SJSA1 (cell line): Measurements from ENCODE around the gene HIVEP3. TPM values are rescaled to one million over a fixed set of nuclear protein-coding genes. Genes with fewer than 3 reads are reported as not detected.

Source experiments
- DNase-seq, 2 experiments: peaks; one replicate each; pipeline ENCODE4 v3.0.0-alpha.2; 2015 to 2020; ENCODE audit warnings: low spot score in 2 of 2, low read depth in 1 of 2
- H3K27ac ChIP-seq: fragments of 250-450 bp; sonication (Bioruptor Pico); 2 replicates; pipeline ENCODE4 v1.5.1; 2020; ENCODE audit warnings: mild to moderate bottlenecking, moderate library complexity
- H3K27me3 ChIP-seq: fragments of 250-450 bp; sonication (Bioruptor Pico); replicated peaks from 2 replicates; pipeline ENCODE4 v1.5.1; 2020; ENCODE audit warnings: mild to moderate bottlenecking, moderate library complexity
- H3K36me3 ChIP-seq: fragments of 250-450 bp; sonication (Bioruptor Pico); 2 replicates; pipeline ENCODE4 v1.5.1; 2020; ENCODE audit warnings: mild to moderate bottlenecking
- H3K4me1 ChIP-seq: fragments of 250-450 bp; sonication (Bioruptor Pico); replicated peaks from 2 replicates; pipeline ENCODE4 v1.6.1; 2021; ENCODE audit warnings: mild to moderate bottlenecking
- H3K4me3 ChIP-seq: fragments of 250-450 bp; sonication (Bioruptor Pico); 2 replicates; pipeline ENCODE4 v1.5.1; 2020; ENCODE audit warnings: mild to moderate bottlenecking
- H3K9me3 ChIP-seq: fragments of 250-450 bp; sonication (Bioruptor Pico); replicated peaks from 2 replicates; pipeline ENCODE4 v1.5.1; 2020; ENCODE audit warnings: mild to moderate bottlenecking
- total RNA-seq: library from RNA; depleted of rRNA; stranded (reverse); fragments of >200 nt; shearing (Covaris generic); gene quantifications from 2 replicates; pipeline ENCODE4 v1.2.3, GENCODE V29; 2014

Gene HIVEP3
- total RNA-seq, 1 experiment from 2014 or later = 2.2 TPM

DNA sequence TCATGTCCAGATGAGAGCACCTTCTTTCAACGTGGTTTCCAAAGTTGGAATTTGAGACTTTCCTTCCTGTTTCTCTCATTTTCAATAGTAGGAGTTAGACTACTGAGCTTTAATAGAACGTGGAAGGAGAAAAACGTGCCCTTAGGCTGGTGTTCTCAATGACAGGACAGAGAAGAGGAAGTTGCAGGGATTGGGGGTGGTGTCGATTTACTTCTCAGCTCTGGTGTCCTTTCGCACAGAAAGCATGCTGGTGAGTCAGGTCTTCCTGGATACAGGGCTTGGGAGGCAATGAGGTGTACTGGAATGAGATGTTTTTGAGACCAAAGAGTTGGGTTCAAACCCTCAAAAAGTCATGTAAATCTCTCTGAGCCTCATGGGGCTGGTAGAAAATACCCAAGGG, 67.1 kb downstream of the HIVEP3 start:
- Histone ChIP-seq H3K27me3 (no peaks in the 10 kb centered on the region), H3K9me3 (no peaks in the 10 kb centered on the region), H3K4me3 (no peak overlapping the region), H3K27ac (no peak overlapping the region), H3K36me3 (no peaks in the 10 kb centered on the region), H3K4me1 (peaks cover 36% of the 10 kb centered on the region)
- DNase-seq = no peak

DNA sequence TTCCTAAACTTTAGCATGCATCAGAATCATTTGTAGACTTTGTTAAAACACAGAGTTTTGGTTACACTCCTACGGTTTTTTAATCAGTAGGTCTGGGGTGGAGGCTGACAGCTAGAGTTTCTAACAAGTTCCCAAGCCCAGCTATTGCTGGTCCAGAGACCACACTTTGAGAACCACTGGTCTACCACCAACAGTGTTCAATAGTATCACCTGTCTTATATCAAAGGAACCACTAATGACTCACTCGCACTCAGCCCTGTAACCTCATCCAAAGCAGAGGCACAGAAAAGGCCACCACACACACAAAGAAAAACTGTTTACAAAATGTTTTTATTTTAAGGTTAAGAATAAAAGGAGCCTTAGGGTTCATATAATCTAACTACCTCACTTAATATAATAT, 68.7 kb downstream of the HIVEP3 start:
- H3K27me3 ChIP-seq = no peaks in the 10 kb centered on the region
- H3K27ac ChIP-seq = no peak overlapping the region
- H3K4me3 ChIP-seq = no peak overlapping the region
- DNase-seq = peak in 1 of 2 experiments; percentile 22
- no peaks in the 10 kb centered on the region for H3K9me3 ChIP-seq
- H3K36me3 ChIP-seq = no peaks in the 10 kb centered on the region
- peaks cover 42% of the 10 kb centered on the region for H3K4me1 ChIP-seq

DNA sequence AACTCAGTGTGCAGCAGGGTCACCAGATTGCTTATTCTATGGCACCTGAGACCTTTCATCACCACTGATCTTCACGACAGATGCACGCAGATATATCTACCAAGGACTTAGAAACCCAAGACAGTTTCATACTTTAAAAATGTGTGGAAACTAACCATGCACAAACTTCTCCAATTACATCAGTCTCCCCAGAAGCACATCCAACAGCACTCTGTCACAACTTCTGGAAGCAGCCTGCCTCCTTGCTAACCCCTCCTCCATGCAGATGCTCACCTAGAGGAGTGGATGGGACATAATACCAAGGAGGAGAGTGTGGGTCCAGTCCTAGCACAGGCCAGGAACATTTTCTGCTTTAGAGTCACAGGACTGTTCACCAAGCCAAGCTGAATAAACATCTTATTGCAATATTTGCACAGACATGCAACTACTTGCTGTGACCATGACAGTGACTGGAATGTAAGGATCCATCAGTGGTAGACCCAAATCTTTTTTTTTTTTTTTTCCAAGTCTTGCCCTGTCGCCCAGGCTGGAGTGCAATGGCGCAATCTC, 69.4 kb downstream of the HIVEP3 start:
- DNase-seq = no peak
- no peaks in the 10 kb centered on the region for H3K27me3 ChIP-seq
- no peak overlapping the region for H3K4me3 ChIP-seq
- no peak overlapping the region for H3K27ac ChIP-seq
- no peaks in the 10 kb centered on the region for H3K36me3 ChIP-seq
- peaks cover 45% of the 10 kb centered on the region for H3K4me1 ChIP-seq
- no peaks in the 10 kb centered on the region for H3K9me3 ChIP-seq

DNA sequence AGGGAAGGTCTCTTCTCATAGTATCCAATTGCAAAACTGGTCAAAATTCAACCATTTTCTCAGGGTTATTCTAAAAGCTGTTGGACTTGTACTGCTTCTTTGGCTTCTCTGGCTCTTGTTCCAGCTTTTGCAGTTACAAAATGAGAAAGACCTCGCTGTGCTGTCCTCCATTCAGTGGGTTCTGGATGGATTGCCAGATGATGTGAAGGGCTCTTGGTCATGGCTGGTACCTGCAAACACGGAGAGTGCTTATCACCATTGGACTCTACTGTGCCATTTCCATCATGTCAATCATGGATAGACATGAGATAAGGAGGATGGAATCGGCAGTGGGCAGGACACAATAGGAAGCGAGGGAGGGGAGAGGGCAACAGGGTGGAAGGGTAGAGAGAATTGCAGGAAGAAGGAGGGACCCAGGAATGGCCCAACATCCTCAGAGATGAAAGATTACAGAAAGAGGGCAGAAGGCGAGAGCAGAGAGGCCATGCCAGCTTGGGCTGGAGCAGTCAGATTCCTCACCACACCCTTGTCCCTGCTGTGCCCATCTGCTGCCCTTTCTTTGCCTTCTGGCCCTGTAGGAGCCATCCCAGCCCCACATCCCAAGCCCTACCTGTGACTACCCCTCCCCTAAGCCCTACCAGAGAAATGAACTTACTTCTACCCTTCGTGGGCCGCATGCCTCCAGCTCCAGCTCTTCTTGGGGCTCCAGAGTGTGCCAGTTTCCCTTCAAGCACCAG, 70.3 kb downstream of the HIVEP3 start:
- Histone ChIP-seq H3K9me3 (no peaks in the 10 kb centered on the region), H3K4me1 (peaks cover 54% of the 10 kb centered on the region), H3K4me3 (no peak overlapping the region), H3K27ac (no peak overlapping the region), H3K36me3 (no peaks in the 10 kb centered on the region), H3K27me3 (no peaks in the 10 kb centered on the region)
- DNase-seq = no peak

DNA sequence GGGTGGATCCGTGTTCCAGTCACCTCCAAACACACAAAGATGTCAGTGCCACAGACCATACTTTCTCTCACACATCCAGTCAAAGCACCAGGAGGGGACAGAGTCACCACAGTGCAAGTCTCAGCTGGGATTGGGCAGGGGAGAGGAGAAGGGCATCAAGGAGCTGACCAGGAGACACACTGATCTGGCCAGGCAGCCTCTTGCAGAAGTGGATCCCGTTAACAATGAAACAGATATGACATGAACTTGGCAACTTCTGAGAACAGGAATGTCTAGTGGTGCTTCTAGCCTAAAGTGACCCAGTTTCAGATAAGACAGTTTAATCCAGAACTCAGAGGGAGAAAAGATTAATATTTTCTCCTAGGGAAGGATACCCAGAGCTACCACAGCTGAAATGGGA, 71.0 kb downstream of the HIVEP3 start:
- Histone ChIP-seq H3K27ac (no peak overlapping the region), H3K9me3 (no peaks in the 10 kb centered on the region), H3K4me1 (peaks cover 60% of the 10 kb centered on the region), H3K27me3 (no peaks in the 10 kb centered on the region), H3K36me3 (no peaks in the 10 kb centered on the region), H3K4me3 (no peak overlapping the region)
- no peak for DNase-seq

DNA sequence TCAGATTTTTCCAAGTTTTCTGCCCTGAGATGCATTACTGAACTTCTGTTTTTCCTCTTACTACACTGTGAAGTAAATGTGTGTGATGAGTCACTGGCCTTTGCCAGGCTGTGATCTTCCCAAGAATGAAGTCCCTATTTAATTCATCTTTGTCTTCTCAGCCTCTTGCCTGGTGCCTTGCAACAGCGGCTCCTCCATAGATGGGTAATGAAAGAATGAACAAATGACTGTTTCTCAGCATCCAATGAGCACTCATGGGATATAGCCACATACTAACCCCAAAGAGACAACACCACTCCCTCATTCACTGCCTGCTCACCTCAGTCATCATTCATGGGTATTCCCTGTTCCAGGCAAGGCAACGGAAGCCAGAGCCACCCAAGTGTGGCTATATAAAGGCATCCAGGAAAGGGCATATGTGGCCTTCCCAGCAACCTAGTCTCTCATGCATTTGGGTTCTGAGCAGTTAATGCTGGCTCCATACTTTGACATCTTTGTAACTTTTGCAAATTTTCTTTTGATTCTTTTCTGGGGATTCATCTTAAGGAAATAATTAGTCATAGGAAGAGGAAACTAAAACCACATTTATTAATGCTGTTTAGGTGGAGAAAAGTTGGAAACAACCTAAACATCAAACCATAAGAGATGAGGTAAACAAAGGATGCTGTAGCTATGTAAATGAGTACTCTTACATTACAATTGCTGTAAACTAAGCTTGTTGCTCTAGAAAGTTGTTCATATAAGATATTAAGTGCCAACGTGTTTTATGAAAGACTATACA, 71.9 kb downstream of the HIVEP3 start:
- Histone ChIP-seq H3K27ac (no peak overlapping the region), H3K4me1 (peaks cover 59% of the 10 kb centered on the region), H3K9me3 (no peaks in the 10 kb centered on the region), H3K4me3 (no peak overlapping the region), H3K36me3 (no peaks in the 10 kb centered on the region), H3K27me3 (no peaks in the 10 kb centered on the region)
- DNase-seq = peak in 1 of 2 experiments; percentile 30

DNA sequence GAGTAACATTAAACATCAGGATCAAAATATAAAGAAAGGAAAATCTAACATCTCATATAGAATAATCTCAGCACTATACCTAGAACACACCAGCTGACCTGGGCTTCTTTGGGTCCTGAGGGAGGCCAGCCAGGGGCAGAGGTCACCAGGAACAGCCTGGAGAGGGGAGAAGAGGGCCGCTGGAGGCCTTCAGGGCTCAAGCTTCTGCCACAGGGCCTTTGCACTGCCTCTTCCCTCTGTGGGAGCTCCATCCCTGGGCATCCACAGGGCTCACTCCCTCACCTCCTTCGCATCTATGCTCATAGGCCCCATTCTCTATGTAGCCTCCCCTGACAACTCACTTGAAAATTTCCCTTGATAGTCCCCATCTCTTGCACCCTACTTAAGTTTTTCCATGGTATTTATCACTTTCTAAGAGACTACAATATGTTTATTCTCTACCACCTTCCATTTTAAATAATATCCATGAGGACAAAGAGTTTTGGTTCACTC, 73.9 kb downstream of the HIVEP3 start:
- Histone ChIP-seq H3K36me3 (no peaks in the 10 kb centered on the region), H3K4me3 (no peak overlapping the region), H3K27me3 (no peaks in the 10 kb centered on the region), H3K9me3 (no peaks in the 10 kb centered on the region), H3K4me1 (peaks cover 45% of the 10 kb centered on the region), H3K27ac (no peak overlapping the region)
- DNase-seq = no peak

GRCh38 chr1:41844255-41844654, 74.5 kb downstream of the HIVEP3 start:
- H3K4me3 ChIP-seq = no peak overlapping the region
- no peaks in the 10 kb centered on the region for H3K27me3 ChIP-seq
- no peaks in the 10 kb centered on the region for H3K9me3 ChIP-seq
- peaks cover 40% of the 10 kb centered on the region for H3K4me1 ChIP-seq
- no peaks in the 10 kb centered on the region for H3K36me3 ChIP-seq
- no peak for DNase-seq
- H3K27ac ChIP-seq = no peak overlapping the region

DNA sequence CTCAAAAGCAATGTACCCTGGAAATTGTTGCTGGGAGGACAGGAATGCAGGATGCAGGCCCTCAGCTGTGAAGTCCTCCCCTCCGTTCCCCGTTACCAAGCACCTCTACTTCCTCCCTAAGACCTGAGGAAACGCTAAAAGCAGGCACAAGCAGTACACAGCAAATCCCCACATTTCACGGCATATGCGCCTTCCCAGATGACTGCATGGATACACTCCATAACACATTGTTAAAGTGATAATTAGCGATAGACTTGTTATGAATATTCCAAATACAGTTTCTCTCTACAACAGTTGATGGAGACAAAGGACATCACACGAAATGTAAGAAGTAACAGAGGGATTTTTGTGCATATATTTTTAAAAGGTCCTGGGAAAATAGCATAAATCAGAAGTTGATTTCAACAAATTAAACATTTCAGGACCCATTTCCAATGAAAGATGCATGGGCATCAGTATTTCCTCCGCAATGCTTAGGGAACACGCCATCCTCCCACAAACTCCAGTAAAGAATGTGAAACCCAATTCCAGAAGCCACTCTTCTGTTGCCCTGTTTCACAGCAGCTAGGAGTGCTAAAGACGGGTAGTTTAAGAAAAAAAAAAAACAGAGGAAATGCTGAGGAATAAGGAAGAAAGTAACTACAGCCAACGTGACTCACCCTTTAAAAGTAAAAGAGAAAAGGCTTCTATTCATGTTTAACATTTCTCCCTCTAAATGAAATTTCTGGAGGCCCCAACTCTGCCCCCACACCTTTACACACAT, 75.5 kb downstream of the HIVEP3 start:
- Histone ChIP-seq H3K4me1 (peaks cover 40% of the 10 kb centered on the region), H3K27ac (peak overlapping the region; percentile 7)

GRCh38 chr1:41842326-41842725, 76.4 kb downstream of the HIVEP3 start:
- Histone ChIP-seq H3K9me3 (no peaks in the 10 kb centered on the region), H3K27me3 (no peaks in the 10 kb centered on the region), H3K4me3 (no peak overlapping the region), H3K27ac (no peak overlapping the region), H3K36me3 (no peaks in the 10 kb centered on the region), H3K4me1 (peaks cover 36% of the 10 kb centered on the region)
- no peak for DNase-seq

More for the DNA sequence above, 75.5 kb downstream of the HIVEP3 start:
- no peaks in the 10 kb centered on the region for H3K27me3 ChIP-seq
- H3K4me3 ChIP-seq = no peak overlapping the region
- no peaks in the 10 kb centered on the region for H3K36me3 ChIP-seq
- DNase-seq = peak in 1 of 2 experiments; percentile 58
- H3K9me3 ChIP-seq = no peaks in the 10 kb centered on the region

GRCh38 chr1:41840592-41841246, 78.0 kb downstream of the HIVEP3 start:
- Histone ChIP-seq H3K36me3 (no peaks in the 10 kb centered on the region), H3K27me3 (no peaks in the 10 kb centered on the region), H3K4me1 (peaks cover 22% of the 10 kb centered on the region), H3K9me3 (no peaks in the 10 kb centered on the region), H3K27ac (no peak overlapping the region), H3K4me3 (no peak overlapping the region)
- DNase-seq = no peak

GRCh38 chr1:41838266-41838665, 80.5 kb downstream of the HIVEP3 start:
- H3K9me3 ChIP-seq = no peaks in the 10 kb centered on the region
- H3K36me3 ChIP-seq = no peaks in the 10 kb centered on the region
- H3K27ac ChIP-seq = no peak overlapping the region
- peaks cover 9% of the 10 kb centered on the region for H3K4me1 ChIP-seq
- no peak for DNase-seq
- no peaks in the 10 kb centered on the region for H3K27me3 ChIP-seq
- no peak overlapping the region for H3K4me3 ChIP-seq

DNA sequence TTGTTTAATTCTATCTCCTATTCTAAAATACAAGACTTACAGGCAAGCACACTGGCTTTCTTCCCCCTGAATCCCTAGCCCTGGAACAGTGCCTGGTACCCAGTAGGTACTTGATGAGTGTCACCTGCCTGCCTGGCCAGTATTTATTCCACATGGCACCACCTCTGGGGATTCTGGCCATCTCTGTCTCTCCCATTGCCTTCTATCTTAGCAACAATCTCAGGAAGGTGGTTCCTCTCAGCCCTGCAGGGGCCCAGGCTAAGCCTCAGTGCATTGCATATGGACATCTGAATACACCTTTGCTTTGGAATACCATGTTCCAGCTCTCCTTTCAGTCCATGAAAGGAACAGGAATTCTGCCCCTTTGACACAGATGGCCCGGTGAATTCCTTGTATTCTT, 81.0 kb downstream of the HIVEP3 start:
- no peak overlapping the region for H3K27ac ChIP-seq
- H3K4me1 ChIP-seq = peaks cover 4% of the 10 kb centered on the region; the same call in 1 of the 2 replicates
- no peaks in the 10 kb centered on the region for H3K9me3 ChIP-seq
- no peaks in the 10 kb centered on the region for H3K27me3 ChIP-seq
- H3K4me3 ChIP-seq = no peak overlapping the region
- H3K36me3 ChIP-seq = no peaks in the 10 kb centered on the region
- no peak for DNase-seq
